Measurements from ENCODE around the gene ANKRD44. TPM values are rescaled to one million over a fixed set of nuclear protein-coding genes. Genes with fewer than 3 reads are reported as not detected.
A peak's percentile ranks its signal among the peaks of the same experiment; 100 is the strongest.

ANKRD44 gene
- total and polyA plus RNA-seq, 4 donors: 25.9 to 63.5 (median 31.5) TPM

- no peaks in the 10 kb centered on the region for H3K9me3 ChIP-seq (ENCODE audit: control insufficient read depth, insufficient read depth, low read length)
- H3K27ac ChIP-seq (ENCODE audit: low read depth, low read length): no peak overlapping the region
- WGBS (ENCODE audit: insufficient coverage): no CpG with 5 or more reads among the region's 6 CpGs
- peaks cover 2% of the 10 kb centered on the region for H3K36me3 ChIP-seq (ENCODE audit: control insufficient read depth, insufficient read depth, low read length)
- H3K27me3 ChIP-seq (ENCODE audit: control insufficient read depth, insufficient read depth, low read length): no peaks in the 10 kb centered on the region
- H3K4me1 ChIP-seq (ENCODE audit: control insufficient read depth, insufficient read depth, low read length): no peaks in the 10 kb centered on the region
- DNase-seq (ENCODE audit: low read depth in 4 of 6, low spot score in 6 of 6): no peak
- no peak overlapping the region for H3K4me3 ChIP-seq (ENCODE audit: low read depth, low read length)
Measured at GRCh38 chr2:196993617-196994016, 317.0 kb downstream of the ANKRD44 start.

- Histone ChIP-seq H3K4me3 (ENCODE audit: low read depth, low read length) (no peak overlapping the region), H3K27ac (ENCODE audit: low read depth, low read length) (no peak overlapping the region), H3K27me3 (ENCODE audit: control insufficient read depth, insufficient read depth, low read length) (no peaks in the 10 kb centered on the region), H3K9me3 (ENCODE audit: control insufficient read depth, insufficient read depth, low read length) (no peaks in the 10 kb centered on the region), H3K4me1 (ENCODE audit: control insufficient read depth, insufficient read depth, low read length) (no peaks in the 10 kb centered on the region), H3K36me3 (ENCODE audit: control insufficient read depth, insufficient read depth, low read length) (peaks cover 2% of the 10 kb centered on the region)
- 100% methylated on average over 1 of the region's 1 CpG for WGBS (ENCODE audit: insufficient coverage)
- no peak for DNase-seq (ENCODE audit: low read depth in 4 of 6, low spot score in 6 of 6)
Measured at GRCh38 chr2:196992466-196992865, 318.1 kb downstream of the ANKRD44 start.

GRCh38 chr2:196990788-196991461 is 319.7 kb downstream of the ANKRD44 start:
- Histone ChIP-seq H3K27me3 (ENCODE audit: control insufficient read depth, insufficient read depth, low read length) (no peaks in the 10 kb centered on the region), H3K4me1 (ENCODE audit: control insufficient read depth, insufficient read depth, low read length) (no peaks in the 10 kb centered on the region), H3K4me3 (ENCODE audit: low read depth, low read length) (no peak overlapping the region), H3K36me3 (ENCODE audit: control insufficient read depth, insufficient read depth, low read length) (peaks cover 2% of the 10 kb centered on the region), H3K27ac (ENCODE audit: low read depth, low read length) (no peak overlapping the region), H3K9me3 (ENCODE audit: control insufficient read depth, insufficient read depth, low read length) (no peaks in the 10 kb centered on the region)
- WGBS (ENCODE audit: insufficient coverage): 70% methylated on average over 8 of the region's 10 CpGs
- DNase-seq (ENCODE audit: low read depth in 4 of 6, low spot score in 6 of 6): no peak

GRCh38 chr2:196990092-196990491 is 320.5 kb downstream of the ANKRD44 start:
- no peak overlapping the region for H3K27ac ChIP-seq (ENCODE audit: low read depth, low read length)
- no peak for DNase-seq (ENCODE audit: low read depth in 4 of 6, low spot score in 6 of 6)
- H3K4me3 ChIP-seq (ENCODE audit: low read depth, low read length): no peak overlapping the region
- H3K9me3 ChIP-seq (ENCODE audit: control insufficient read depth, insufficient read depth, low read length): no peaks in the 10 kb centered on the region
- WGBS (ENCODE audit: insufficient coverage): no CpG with 5 or more reads among the region's 1 CpG
- H3K4me1 ChIP-seq (ENCODE audit: control insufficient read depth, insufficient read depth, low read length): no peaks in the 10 kb centered on the region
- peaks cover 2% of the 10 kb centered on the region for H3K36me3 ChIP-seq (ENCODE audit: control insufficient read depth, insufficient read depth, low read length)
- H3K27me3 ChIP-seq (ENCODE audit: control insufficient read depth, insufficient read depth, low read length): no peaks in the 10 kb centered on the region

GRCh38 chr2:196989496-196989895 is 321.1 kb downstream of the ANKRD44 start:
- no peak for DNase-seq (ENCODE audit: low read depth in 4 of 6, low spot score in 6 of 6)
- no peak overlapping the region for H3K4me3 ChIP-seq (ENCODE audit: low read depth, low read length)
- peaks cover 2% of the 10 kb centered on the region for H3K36me3 ChIP-seq (ENCODE audit: control insufficient read depth, insufficient read depth, low read length)
- no peak overlapping the region for H3K27ac ChIP-seq (ENCODE audit: low read depth, low read length)
- H3K27me3 ChIP-seq (ENCODE audit: control insufficient read depth, insufficient read depth, low read length): no peaks in the 10 kb centered on the region
- 82% methylated on average over 2 of the region's 4 CpGs for WGBS (ENCODE audit: insufficient coverage)
- H3K4me1 ChIP-seq (ENCODE audit: control insufficient read depth, insufficient read depth, low read length): no peaks in the 10 kb centered on the region
- no peaks in the 10 kb centered on the region for H3K9me3 ChIP-seq (ENCODE audit: control insufficient read depth, insufficient read depth, low read length)

GRCh38 chr2:196988639-196989038 is 321.9 kb downstream of the ANKRD44 start:
- WGBS (ENCODE audit: insufficient coverage): 83% methylated on average over 2 of the region's 5 CpGs
- Histone ChIP-seq H3K9me3 (ENCODE audit: control insufficient read depth, insufficient read depth, low read length) (no peaks in the 10 kb centered on the region), H3K4me1 (ENCODE audit: control insufficient read depth, insufficient read depth, low read length) (no peaks in the 10 kb centered on the region), H3K27ac (ENCODE audit: low read depth, low read length) (peak overlapping the region; percentile 18), H3K36me3 (ENCODE audit: control insufficient read depth, insufficient read depth, low read length) (peaks cover 2% of the 10 kb centered on the region), H3K4me3 (ENCODE audit: low read depth, low read length) (no peak overlapping the region), H3K27me3 (ENCODE audit: control insufficient read depth, insufficient read depth, low read length) (no peaks in the 10 kb centered on the region)
- DNase-seq (ENCODE audit: low read depth in 4 of 6, low spot score in 6 of 6): peak in 2 of 6 donors; percentile 29 to 54

- H3K9me3 ChIP-seq (ENCODE audit: control insufficient read depth, insufficient read depth, low read length): no peaks in the 10 kb centered on the region
- DNase-seq (ENCODE audit: low read depth in 4 of 6, low spot score in 6 of 6): peak in 2 of 6 donors; percentile 78 to 84
- no peaks in the 10 kb centered on the region for H3K27me3 ChIP-seq (ENCODE audit: control insufficient read depth, insufficient read depth, low read length)
- H3K36me3 ChIP-seq (ENCODE audit: control insufficient read depth, insufficient read depth, low read length): no peaks in the 10 kb centered on the region
- peak overlapping the region; percentile 3 for H3K4me3 ChIP-seq (ENCODE audit: low read depth, low read length)
- H3K4me1 ChIP-seq (ENCODE audit: control insufficient read depth, insufficient read depth, low read length): no peaks in the 10 kb centered on the region
- H3K27ac ChIP-seq (ENCODE audit: low read depth, low read length): peak overlapping the region; percentile 78
- WGBS (ENCODE audit: insufficient coverage): 6% methylated on average over 5 of the region's 6 CpGs
Measured at GRCh38 chr2:196987649-196988364, 322.8 kb downstream of the ANKRD44 start.

- no peak overlapping the region for H3K4me3 ChIP-seq (ENCODE audit: low read depth, low read length)
- H3K36me3 ChIP-seq (ENCODE audit: control insufficient read depth, insufficient read depth, low read length): no peaks in the 10 kb centered on the region
- H3K9me3 ChIP-seq (ENCODE audit: control insufficient read depth, insufficient read depth, low read length): no peaks in the 10 kb centered on the region
- WGBS (ENCODE audit: insufficient coverage): no CpG with 5 or more reads among the region's 1 CpG
- no peaks in the 10 kb centered on the region for H3K27me3 ChIP-seq (ENCODE audit: control insufficient read depth, insufficient read depth, low read length)
- DNase-seq (ENCODE audit: low read depth in 4 of 6, low spot score in 6 of 6): no peak
- peak overlapping the region; percentile 78 for H3K27ac ChIP-seq (ENCODE audit: low read depth, low read length)
- no peaks in the 10 kb centered on the region for H3K4me1 ChIP-seq (ENCODE audit: control insufficient read depth, insufficient read depth, low read length)
Measured at GRCh38 chr2:196987298-196987648, 323.3 kb downstream of the ANKRD44 start.

GRCh38 chr2:196985511-196986183 is 324.9 kb downstream of the ANKRD44 start:
- Histone ChIP-seq H3K4me3 (ENCODE audit: low read depth, low read length) (no peak overlapping the region), H3K36me3 (ENCODE audit: control insufficient read depth, insufficient read depth, low read length) (no peaks in the 10 kb centered on the region), H3K27me3 (ENCODE audit: control insufficient read depth, insufficient read depth, low read length) (no peaks in the 10 kb centered on the region), H3K4me1 (ENCODE audit: control insufficient read depth, insufficient read depth, low read length) (no peaks in the 10 kb centered on the region), H3K27ac (ENCODE audit: low read depth, low read length) (no peak overlapping the region), H3K9me3 (ENCODE audit: control insufficient read depth, insufficient read depth, low read length) (no peaks in the 10 kb centered on the region)
- DNase-seq (ENCODE audit: low read depth in 4 of 6, low spot score in 6 of 6): no peak
- WGBS (ENCODE audit: insufficient coverage): no CpG with 5 or more reads among the region's 3 CpGs

Data from spinal cord (tissue), 10 donors.